A549 (cell line): ENCODE data around the gene ZXDC. TPM values are rescaled to one million over a fixed set of nuclear protein-coding genes. Genes with fewer than 3 reads are reported as not detected.

ENCODE experiments used
- ATAC-seq, 2 experiments: fragments of 200-7000 bp in 1 of 2; fragments of >200 bp in 1 of 2; cut with Nextera tagmentation in 1 of 2; cut with Tn5 transposase in 1 of 2; 3 replicates each; pipeline versions ENCODE4 v1.8.0 to v1.9.1; 2018 to 2020; ENCODE audit warnings: mild to moderate bottlenecking in 1 of 2, moderate library complexity in 1 of 2
- CTCF ChIA-PET: fragments of 300-600 bp; sonication (Branson Sonifier 250); formaldehyde crosslinking; extraction: SDS; loops from one replicate; lab custom pipeline; 2021; ENCODE audit warnings: antibody characterized with exemption, inconsistent platforms; lab: Yijun Ruan, JAX
- POLR2A ChIA-PET: fragments of 350-600 bp; formaldehyde crosslinking; extraction: SDS; loops from one replicate; lab custom pipeline; 2021; ENCODE audit warnings: antibody characterized with exemption, inconsistent platforms; lab: Yijun Ruan, JAX
- DNase-seq, 2 experiments: peaks; one replicate each; pipeline versions ENCODE4 v3.0.0 to v3.0.0-alpha.2; 2011 to 2016; ENCODE audit warnings: low read depth in 1 of 2, low spot score in 1 of 2
- FAIRE-seq: peaks from 2 replicates; lab custom pipeline; 2011; peaks lifted over from hg19 to GRCh38; lab: Jason Lieb, UNC
- H3K27ac ChIP-seq, 2 experiments: fragments of >200 bp; sonication (Bioruptor Twin); formaldehyde crosslinking; 3 replicates each; pipeline ENCODE4 v1.5.1; 2016 to 2017
- H3K4me1 ChIP-seq: fragments of >200 bp; sonication (Bioruptor Twin); formaldehyde crosslinking; 3 replicates; pipeline ENCODE4 v1.6.1; 2016
- H3K4me2 ChIP-seq: fragments of >200 bp; sonication (Bioruptor Twin); formaldehyde crosslinking; 3 replicates; pipeline ENCODE4 v1.6.1; 2016
- H3K4me3 ChIP-seq: fragments of >200 bp; sonication (Bioruptor Twin); formaldehyde crosslinking; 3 replicates; pipeline ENCODE4 v1.5.1; 2016
- H3K9me3 ChIP-seq: fragments of >200 bp; sonication (Bioruptor Twin); formaldehyde crosslinking; 3 replicates; pipeline ENCODE4 v1.6.1; 2016
- BHLHE40 ChIP-seq: IDR thresholded peaks from 2 replicates; pipeline ENCODE4 v1.6.1; 2012; ENCODE audit warnings: low read depth, low read length, inconsistent platforms
- CBX2 ChIP-seq: fragments of 200-600 bp; sonication (generic); IDR thresholded peaks from 2 replicates; pipeline ENCODE4 v1.6.1; 2016; ENCODE audit warnings: low read depth, mild to moderate bottlenecking, borderline replicate concordance
- ESRRA ChIP-seq: fragments of 150-350 bp; IDR thresholded peaks from 2 replicates; pipeline ENCODE4 v1.6.1; 2014; ENCODE audit warnings: mild to moderate bottlenecking, low read length, borderline replicate concordance
- FOXS1 ChIP-seq: fragments of 250-450 bp; sonication (Bioruptor Pico); IDR thresholded peaks from 2 replicates; pipeline ENCODE4 v1.5.0; 2020; ENCODE audit warnings: mild to moderate bottlenecking, moderate library complexity
- GATA3 ChIP-seq: IDR thresholded peaks from 2 replicates; pipeline ENCODE4 v1.6.1; 2012; ENCODE audit warnings: borderline replicate concordance
- HDAC2 ChIP-seq: fragments of 200-600 bp; sonication (generic); IDR thresholded peaks from 2 replicates; pipeline ENCODE4 v1.6.1; 2016
- HOXA7 ChIP-seq: fragments of 250-450 bp; sonication (Bioruptor Pico); IDR thresholded peaks from 2 replicates; pipeline ENCODE4 v1.5.0; 2020; ENCODE audit warnings: mild to moderate bottlenecking, moderate library complexity
- HOXB5 ChIP-seq: fragments of 250-450 bp; sonication (Bioruptor Pico); IDR thresholded peaks from 2 replicates; pipeline ENCODE4 v1.5.0; 2020; ENCODE audit warnings: mild to moderate bottlenecking, moderate library complexity
- JUN ChIP-seq, 2 experiments: fragments of >200 bp; sonication (Bioruptor Twin); formaldehyde crosslinking; IDR thresholded peaks; 2 replicates in 1 of 2; 3 replicates in 1 of 2; pipeline ENCODE4 v1.6.1; 2016 to 2017
- JUNB ChIP-seq: fragments of >200 bp; sonication (Bioruptor Twin); formaldehyde crosslinking; IDR thresholded peaks from 2 replicates; pipeline ENCODE4 v1.6.1; 2016
- KDM1A ChIP-seq: fragments of 200-600 bp; sonication (generic); IDR thresholded peaks from 2 replicates; pipeline ENCODE4 v1.6.1; 2016; ENCODE audit warnings: low read depth, mild to moderate bottlenecking
- KDM5A ChIP-seq: fragments of 200-600 bp; sonication (generic); IDR thresholded peaks from 2 replicates; pipeline ENCODE4 v1.6.1; 2016; ENCODE audit warnings: antibody characterized with exemption, mild to moderate bottlenecking
- MAZ ChIP-seq: fragments of 150-350 bp; IDR thresholded peaks from 2 replicates; pipeline ENCODE4 v1.6.1; 2014; ENCODE audit warnings: antibody characterized with exemption, low read depth, low read length, borderline replicate concordance
- MYC ChIP-seq: IDR thresholded peaks from 2 replicates; pipeline ENCODE4 v1.6.1; 2012; ENCODE audit warnings: mild to moderate bottlenecking, inconsistent platforms, low read length, improper control_type of control experiment, borderline replicate concordance
- NR3C1 ChIP-seq: fragments of >200 bp; sonication (Bioruptor Twin); formaldehyde crosslinking; IDR thresholded peaks from 3 replicates; pipeline ENCODE4 v1.6.1; 2017
- POLR2A ChIP-seq: IDR thresholded peaks from 2 replicates; pipeline ENCODE4 v1.6.1; 2012; ENCODE audit warnings: mild to moderate bottlenecking, low read length
- RCOR1 ChIP-seq: fragments of 150-350 bp; IDR thresholded peaks from 2 replicates; pipeline ENCODE4 v1.6.1; 2014; ENCODE audit warnings: antibody characterized with exemption, low read length, low read depth
- RFX5 ChIP-seq: fragments of 450-650 bp; IDR thresholded peaks from 2 replicates; pipeline ENCODE4 v1.7.1; 2014; ENCODE audit warnings: antibody characterized with exemption, mild to moderate bottlenecking, moderate library complexity
- TFCP2L1 ChIP-seq: fragments of 250-450 bp; sonication (Bioruptor Pico); IDR thresholded peaks from 2 replicates; pipeline ENCODE4 v1.5.0; 2021; ENCODE audit warnings: mild to moderate bottlenecking
- TP53 ChIP-seq: fragments of 250-450 bp; sonication (Bioruptor Pico); IDR thresholded peaks from 2 replicates; pipeline ENCODE4 v1.5.0; 2021; ENCODE audit warnings: mild to moderate bottlenecking, moderate library complexity
- ZNF302 ChIP-seq: fragments of 250-450 bp; sonication (Bioruptor Pico); IDR thresholded peaks from 2 replicates; pipeline ENCODE4 v1.9.0; 2021; ENCODE audit warnings: inconsistent platforms, mild to moderate bottlenecking, moderate library complexity
- ZSCAN20 ChIP-seq: fragments of 250-450 bp; sonication (Bioruptor Pico); IDR thresholded peaks from 2 replicates; pipeline ENCODE4 v1.8.0; 2022; ENCODE audit warnings: mild to moderate bottlenecking, moderate library complexity
- WGBS: methylation state at CpG from one replicate; pipeline ENCODE4 v1.1.6; 2017; ENCODE audit errors: missing lambda C conversion rate; 5-methylcytosine and 5-hydroxymethylcytosine counted together
- polyA plus RNA-seq, 4 experiments: library from polyadenylated mRNA; depleted of rRNA in 3 of 4; stranded (reverse); fragments of >200 nt; fragmentation: RNase III in 1 of 4; extraction: RNeasy Plus Mini Kit Qiagen cat#74134 plus additional on column Dnase treatment in 1 of 4; gene quantifications; 2 replicates in 3 of 4; 3 replicates in 1 of 4; pipeline ENCODE4 v1.2.3, GENCODE V29; 2011 to 2017
- TF ChIP-seq, protein P1 (sequence below): fragments of 200-600 bp; sonication (generic); IDR thresholded peaks from 2 replicates; pipeline ENCODE4 v1.6.1; 2016; ENCODE audit warnings: antibody characterized with exemption, mild to moderate bottlenecking, moderate library complexity
- TF ChIP-seq, protein P2 (sequence below): fragments of >200 bp; sonication (Bioruptor Twin); formaldehyde crosslinking; IDR thresholded peaks from 3 replicates; pipeline ENCODE4 v1.6.1; 2016

Gene ZXDC
- polyA plus RNA-seq, 2 of the 4 experiments (the other 2 are of a cell fraction): 6.0 to 8.5 TPM

- no peak for TF ChIP-seq TP53
- TF ChIP-seq GATA3: no peak
- no peak for TF ChIP-seq RCOR1
- no peak for TF ChIP-seq RFX5
- TF ChIP-seq HOXB5 (CRISPR knock-in tag): no peak
- TF ChIP-seq KDM5A: no peak
Observed at GRCh38 chr3:126515066-126515706, 39.5 kb upstream of the ZXDC start (continued).

- ChIA-PET CTCF (interaction anchor here (3.4 kb wide), 1 partner anchor 8 kb away, joined by 14 read pairs; no protein-coding TSS in a partner anchor), POLR2A (no interaction called here)
- H3K4me2 ChIP-seq: no peak overlapping the region
- no peak for DNase-seq
- H3K4me3 ChIP-seq: no peak overlapping the region
- TF ChIP-seq ZNF302 (no peak), MYC (no peak), JUN (IDR thresholded peaks at IDR 0.05) (no peak), KDM5A (no peak)
- TF ChIP-seq, protein P1, sequence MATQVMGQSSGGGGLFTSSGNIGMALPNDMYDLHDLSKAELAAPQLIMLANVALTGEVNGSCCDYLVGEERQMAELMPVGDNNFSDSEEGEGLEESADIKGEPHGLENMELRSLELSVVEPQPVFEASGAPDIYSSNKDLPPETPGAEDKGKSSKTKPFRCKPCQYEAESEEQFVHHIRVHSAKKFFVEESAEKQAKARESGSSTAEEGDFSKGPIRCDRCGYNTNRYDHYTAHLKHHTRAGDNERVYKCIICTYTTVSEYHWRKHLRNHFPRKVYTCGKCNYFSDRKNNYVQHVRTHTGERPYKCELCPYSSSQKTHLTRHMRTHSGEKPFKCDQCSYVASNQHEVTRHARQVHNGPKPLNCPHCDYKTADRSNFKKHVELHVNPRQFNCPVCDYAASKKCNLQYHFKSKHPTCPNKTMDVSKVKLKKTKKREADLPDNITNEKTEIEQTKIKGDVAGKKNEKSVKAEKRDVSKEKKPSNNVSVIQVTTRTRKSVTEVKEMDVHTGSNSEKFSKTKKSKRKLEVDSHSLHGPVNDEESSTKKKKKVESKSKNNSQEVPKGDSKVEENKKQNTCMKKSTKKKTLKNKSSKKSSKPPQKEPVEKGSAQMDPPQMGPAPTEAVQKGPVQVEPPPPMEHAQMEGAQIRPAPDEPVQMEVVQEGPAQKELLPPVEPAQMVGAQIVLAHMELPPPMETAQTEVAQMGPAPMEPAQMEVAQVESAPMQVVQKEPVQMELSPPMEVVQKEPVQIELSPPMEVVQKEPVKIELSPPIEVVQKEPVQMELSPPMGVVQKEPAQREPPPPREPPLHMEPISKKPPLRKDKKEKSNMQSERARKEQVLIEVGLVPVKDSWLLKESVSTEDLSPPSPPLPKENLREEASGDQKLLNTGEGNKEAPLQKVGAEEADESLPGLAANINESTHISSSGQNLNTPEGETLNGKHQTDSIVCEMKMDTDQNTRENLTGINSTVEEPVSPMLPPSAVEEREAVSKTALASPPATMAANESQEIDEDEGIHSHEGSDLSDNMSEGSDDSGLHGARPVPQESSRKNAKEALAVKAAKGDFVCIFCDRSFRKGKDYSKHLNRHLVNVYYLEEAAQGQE: no peak
- FAIRE-seq: no peak
- 66% methylated on average over 9 of the region's 11 CpGs for WGBS
- H3K9me3 ChIP-seq: no peaks in the 10 kb centered on the region
- ATAC-seq: no peak
- no peaks in the 10 kb centered on the region for H3K4me1 ChIP-seq
- no peak overlapping the region for H3K27ac ChIP-seq
Observed at GRCh38 chr3:126514161-126514560, 38.5 kb upstream of the ZXDC start.

- no peak for FAIRE-seq
- POLR2A ChIA-PET: no interaction called here
- WGBS: 27% methylated on average over 4 of the region's 12 CpGs
- Histone ChIP-seq H3K4me2 (no peak overlapping the region), H3K27ac (no peak overlapping the region)
- TF ChIP-seq ZSCAN20 (CRISPR knock-in tag) (no peak), TFCP2L1 (no peak), FOXS1 (CRISPR knock-in tag) (no peak), JUN (IDR thresholded peaks at IDR 0.05) (no peak), MAZ (no peak), ZNF302 (no peak), JUNB (no peak)
- TF ChIP-seq, all 56 proteins: peak for 0
- CTCF ChIA-PET: interaction anchor here (0.6 to 3.4 kb wide), 2 partner anchors 9 to 1092 kb away, joined by 3 to 14 read pairs; no protein-coding TSS in a partner anchor
- DNase-seq (no peak), ATAC-seq (0 out of 6 replicates have a peak, but pooled peaks of 1 of the 2 experiments have one; percentile 11)
- Histone ChIP-seq H3K9me3 (no peaks in the 10 kb centered on the region), H3K4me3 (no peak overlapping the region), H3K4me1 (no peaks in the 10 kb centered on the region)
Observed at GRCh38 chr3:126512916-126513650, 37.4 kb upstream of the ZXDC start.

GRCh38 chr3:126512026-126512425, 36.3 kb upstream of the ZXDC start:
- no peak overlapping the region for H3K27ac ChIP-seq
- DNase-seq (no peak), ATAC-seq (no peak)
- CTCF ChIA-PET: interaction anchor here (3.4 kb wide), 1 partner anchor 10 kb away, joined by 14 read pairs; no protein-coding TSS in a partner anchor
- POLR2A ChIA-PET: no interaction called here
- H3K9me3 ChIP-seq: no peaks in the 10 kb centered on the region
- no peak for TF ChIP-seq POLR2A
- no peak for TF ChIP-seq ESRRA
- TF ChIP-seq, protein P2, sequence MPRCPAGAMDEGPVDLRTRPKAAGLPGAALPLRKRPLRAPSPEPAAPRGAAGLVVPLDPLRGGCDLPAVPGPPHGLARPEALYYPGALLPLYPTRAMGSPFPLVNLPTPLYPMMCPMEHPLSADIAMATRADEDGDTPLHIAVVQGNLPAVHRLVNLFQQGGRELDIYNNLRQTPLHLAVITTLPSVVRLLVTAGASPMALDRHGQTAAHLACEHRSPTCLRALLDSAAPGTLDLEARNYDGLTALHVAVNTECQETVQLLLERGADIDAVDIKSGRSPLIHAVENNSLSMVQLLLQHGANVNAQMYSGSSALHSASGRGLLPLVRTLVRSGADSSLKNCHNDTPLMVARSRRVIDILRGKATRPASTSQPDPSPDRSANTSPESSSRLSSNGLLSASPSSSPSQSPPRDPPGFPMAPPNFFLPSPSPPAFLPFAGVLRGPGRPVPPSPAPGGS: no peak
- TF ChIP-seq NR3C1: no peak
- TF ChIP-seq BHLHE40: no peak
- no peak for TF ChIP-seq HOXA7 (CRISPR knock-in tag)
- TF ChIP-seq RCOR1: no peak
- TF ChIP-seq JUNB: no peak
- TF ChIP-seq KDM1A: no peak
- TF ChIP-seq RFX5: no peak
- TF ChIP-seq CBX2: no peak
- no peak for TF ChIP-seq HDAC2
- TF ChIP-seq, all 56 proteins: peak for 0
- Histone ChIP-seq H3K4me1 (no peaks in the 10 kb centered on the region), H3K4me3 (no peak overlapping the region), H3K4me2 (no peak overlapping the region)
- FAIRE-seq: no peak
- WGBS: 59% methylated on average over 6 of the region's 7 CpGs
